Thoracic aorta (tissue), 2 donors: Measurements from ENCODE around the gene DEPDC4. TPM values are rescaled to one million over a fixed set of nuclear protein-coding genes. Genes with fewer than 3 reads are reported as not detected.

Source experiments
- ATAC-seq: fragments of 150-250 bp; one replicate; pipeline ENCODE4 v1.8.0; 2017; ENCODE audit warnings: low read depth; ENCODE audit not compliant: insufficient number of reproducible peaks, low FRiP score
- DNase-seq: peaks from one replicate; pipeline ENCODE4 v3.0.0-alpha.2; 2020; ENCODE audit warnings: low spot score
- H3K27ac ChIP-seq, 2 donors: fragments of 200-600 bp; sonication (generic); 1 replicate in 1 of 2; 2 replicates in 1 of 2; pipeline ENCODE4 v1.5.1; 2016; ENCODE audit warnings: mild to moderate bottlenecking in 2 of 2, moderate library complexity in 2 of 2
- H3K27me3 ChIP-seq: fragments of 200-600 bp; sonication (generic); replicated peaks from 2 replicates; pipeline ENCODE4 v1.6.0; 2016; ENCODE audit warnings: mild to moderate bottlenecking; ENCODE audit not compliant: insufficient read depth
- H3K36me3 ChIP-seq: fragments of 200-600 bp; sonication (generic); one replicate; pipeline ENCODE4 v1.5.1; 2016
- H3K4me1 ChIP-seq, 2 donors: fragments of 200-600 bp; sonication (generic); 1 replicate in 1 of 2; 2 replicates in 1 of 2; pipeline versions ENCODE4 v1.5.1 to v1.6.0; 2016; ENCODE audit warnings: low read depth in 2 of 2, mild to moderate bottlenecking in 1 of 2; ENCODE audit not compliant: control insufficient read depth in 1 of 2
- H3K4me3 ChIP-seq: fragments of 200-600 bp; sonication (generic); 2 replicates; pipeline ENCODE4 v1.5.1; 2016; ENCODE audit warnings: mild to moderate bottlenecking
- H3K9me3 ChIP-seq: fragments of 200-600 bp; sonication (generic); 2 replicates; pipeline ENCODE4 v1.5.1; 2016
- total RNA-seq, 2 donors: library from RNA; depleted of rRNA; stranded (reverse); fragments of >200 nt; gene quantifications; one replicate each; pipeline versions ENCODE4 v1.1.0 to v1.2.3, GENCODE V29; 2016
- TF ChIP-seq, protein P1 (sequence below): fragments of 200-600 bp; sonication (generic); IDR thresholded peaks from one replicate; pipeline ENCODE4 v1.5.1; 2019; ENCODE audit warnings: antibody characterized with exemption

The DEPDC4 gene
- total RNA-seq, 2 donors from 2014 or later: not detected

- TF ChIP-seq, protein P1, sequence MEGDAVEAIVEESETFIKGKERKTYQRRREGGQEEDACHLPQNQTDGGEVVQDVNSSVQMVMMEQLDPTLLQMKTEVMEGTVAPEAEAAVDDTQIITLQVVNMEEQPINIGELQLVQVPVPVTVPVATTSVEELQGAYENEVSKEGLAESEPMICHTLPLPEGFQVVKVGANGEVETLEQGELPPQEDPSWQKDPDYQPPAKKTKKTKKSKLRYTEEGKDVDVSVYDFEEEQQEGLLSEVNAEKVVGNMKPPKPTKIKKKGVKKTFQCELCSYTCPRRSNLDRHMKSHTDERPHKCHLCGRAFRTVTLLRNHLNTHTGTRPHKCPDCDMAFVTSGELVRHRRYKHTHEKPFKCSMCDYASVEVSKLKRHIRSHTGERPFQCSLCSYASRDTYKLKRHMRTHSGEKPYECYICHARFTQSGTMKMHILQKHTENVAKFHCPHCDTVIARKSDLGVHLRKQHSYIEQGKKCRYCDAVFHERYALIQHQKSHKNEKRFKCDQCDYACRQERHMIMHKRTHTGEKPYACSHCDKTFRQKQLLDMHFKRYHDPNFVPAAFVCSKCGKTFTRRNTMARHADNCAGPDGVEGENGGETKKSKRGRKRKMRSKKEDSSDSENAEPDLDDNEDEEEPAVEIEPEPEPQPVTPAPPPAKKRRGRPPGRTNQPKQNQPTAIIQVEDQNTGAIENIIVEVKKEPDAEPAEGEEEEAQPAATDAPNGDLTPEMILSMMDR: no peak
- Histone ChIP-seq H3K36me3 (peaks cover 16% of the 10 kb centered on the region), H3K4me1 (peaks cover 0 to 2% of the 10 kb centered on the region in 2 donors)
Observed at GRCh38 chr12:100207311-100207710, 59.6 kb downstream of the DEPDC4 start.

DNA sequence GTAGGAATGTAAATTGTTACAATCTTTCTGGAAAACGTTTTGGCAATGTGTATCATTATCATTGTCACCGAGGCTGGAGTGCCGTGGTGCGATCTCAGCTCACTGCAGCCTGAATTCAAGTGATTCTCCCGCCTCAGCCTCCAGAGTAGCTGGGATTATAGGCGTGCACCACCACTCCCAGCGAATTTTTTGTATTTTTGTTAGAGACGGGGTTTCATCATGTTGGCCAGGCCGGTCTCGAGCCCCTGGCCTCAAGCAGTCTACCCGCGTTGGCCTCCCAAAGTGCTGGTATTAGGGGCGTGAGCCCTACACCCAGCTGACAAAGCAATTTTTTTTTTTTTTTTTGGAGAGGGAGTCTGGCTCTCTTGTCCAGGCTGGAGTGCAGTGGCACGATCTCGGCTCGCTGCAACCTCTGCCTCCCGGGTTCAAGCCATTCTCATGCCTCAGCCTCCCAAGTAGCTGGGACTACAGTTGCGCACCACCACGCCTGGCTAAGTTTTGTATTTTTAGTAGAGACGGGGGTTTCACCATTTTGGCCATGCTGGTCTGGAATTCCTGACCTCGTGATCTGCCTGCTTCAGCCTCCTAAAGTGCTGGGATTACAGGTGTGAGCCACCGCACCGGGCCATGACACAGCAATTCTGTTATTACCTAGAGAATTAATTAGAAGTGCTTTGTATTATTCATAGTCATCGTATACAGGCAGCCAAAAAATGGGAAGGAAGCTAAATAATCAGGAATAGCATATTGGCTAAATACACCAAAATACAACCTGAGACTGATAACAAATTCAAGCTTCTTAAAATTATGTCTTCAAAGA is 65.1 kb downstream of the DEPDC4 start:
- peaks cover 14 to 23% of the 10 kb centered on the region in 2 donors for H3K4me1 ChIP-seq
- no peaks in the 10 kb centered on the region for H3K36me3 ChIP-seq
- peak overlapping the region; percentile 72 for H3K4me3 ChIP-seq
- DNase-seq (no peak), ATAC-seq (no peak)
- H3K9me3 ChIP-seq: no peaks in the 10 kb centered on the region
- no peak overlapping the region for H3K27ac ChIP-seq
- TF ChIP-seq, protein P1: no peak
- no peaks in the 10 kb centered on the region for H3K27me3 ChIP-seq

More at GRCh38 chr12:100207311-100207710, 59.6 kb downstream of the DEPDC4 start:
- ATAC-seq (no peak), DNase-seq (no peak)
- Histone ChIP-seq H3K27ac (no peak overlapping the region), H3K27me3 (no peaks in the 10 kb centered on the region), H3K9me3 (no peaks in the 10 kb centered on the region), H3K4me3 (no peak overlapping the region)

GRCh38 chr12:100200463-100201181 is 66.3 kb downstream of the DEPDC4 start, which contains the start of gene ACTR6:
ACTR6 (plus strand) TSS chr12:100200815; CDS start chr12:100200852, 37 bp downstream.
- ATAC-seq: peak; percentile 94
- peak; percentile 86 for DNase-seq
- Histone ChIP-seq H3K4me1 (peaks cover 14 to 23% of the 10 kb centered on the region in 2 donors), H3K9me3 (no peaks in the 10 kb centered on the region), H3K27ac (peak within 1 kb of the TSS; percentile 71 to 73), H3K36me3 (no peaks in the 10 kb centered on the region), H3K4me3 (peak within 1 kb of the TSS; percentile 72), H3K27me3 (no peaks in the 10 kb centered on the region)
- TF ChIP-seq, protein P1: peak; percentile 13

DNA sequence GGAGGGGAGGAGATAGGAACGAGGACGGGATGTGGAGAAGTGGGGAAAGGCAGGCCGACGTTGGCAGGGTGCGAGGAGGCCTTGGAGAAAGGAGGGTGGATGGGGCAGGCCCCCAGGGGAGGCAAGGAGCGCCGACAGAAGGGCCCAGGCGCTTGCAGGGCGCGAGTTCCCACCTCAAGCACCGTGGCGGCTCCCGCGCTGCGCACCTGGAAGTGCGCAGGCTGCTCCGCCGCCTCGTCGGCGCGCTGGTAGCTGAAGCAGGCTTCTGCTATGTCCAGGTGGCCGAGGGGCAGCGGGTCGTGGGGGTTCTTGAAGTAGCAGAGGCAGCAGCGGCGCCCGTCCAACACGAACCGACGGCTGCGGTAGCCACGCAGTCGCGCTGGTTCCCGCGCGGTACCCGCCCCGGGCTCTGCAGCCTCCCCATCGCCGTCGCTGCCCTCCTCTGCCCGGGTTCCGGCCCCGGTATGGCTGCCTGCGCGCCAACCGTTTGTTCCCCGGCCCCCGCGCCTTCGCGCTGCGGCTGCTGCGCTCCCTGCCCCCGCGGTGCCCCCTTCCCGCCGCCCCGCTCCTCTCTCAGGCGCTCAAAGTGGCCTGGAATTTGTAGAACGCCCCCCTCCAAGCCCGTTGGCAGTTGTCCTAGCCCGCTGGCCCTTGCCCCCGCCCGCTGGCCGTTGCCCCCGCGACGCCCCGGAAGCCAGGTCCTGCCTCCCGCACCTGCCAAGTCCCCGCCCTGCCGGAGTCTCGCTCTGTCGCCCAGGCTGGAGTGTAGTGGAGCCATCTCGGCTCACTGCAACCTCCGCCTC is 67.3 kb downstream of the DEPDC4 start:
- Histone ChIP-seq H3K9me3 (no peaks in the 10 kb centered on the region), H3K27me3 (no peaks in the 10 kb centered on the region), H3K4me1 (peaks cover 14 to 23% of the 10 kb centered on the region in 2 donors), H3K27ac (peak overlapping the region; percentile 71 to 73), H3K36me3 (no peaks in the 10 kb centered on the region), H3K4me3 (peak overlapping the region; percentile 72)
- no peak for ATAC-seq
- TF ChIP-seq, protein P1: no peak
- DNase-seq: no peak
